IMR-90 (cell line): ENCODE data around the gene MTUS2.

Experiments
- CEBPB ChIP-seq: IDR thresholded peaks from 2 replicates; pipeline ENCODE4 v1.6.1; 2012; ENCODE audit warnings: low read depth, low read length, improper control_type of control experiment
- CHD1 ChIP-seq: IDR thresholded peaks from 2 replicates; pipeline ENCODE4 v1.6.1; 2012; ENCODE audit warnings: low read depth, low read length, improper control_type of control experiment
- CTCF ChIP-seq: conservative IDR thresholded peaks from 2 replicates; pipeline ENCODE4 v1.5.1; 2012; ENCODE audit warnings: mild to moderate bottlenecking, low read depth, low read length, improper control_type of control experiment
- ELK1 ChIP-seq: fragments of 150-350 bp; IDR thresholded peaks from 2 replicates; pipeline ENCODE4 v1.6.1; 2016; ENCODE audit warnings: low read depth, mild to moderate bottlenecking, low read length, moderate library complexity, borderline replicate concordance
- MAFK ChIP-seq: IDR thresholded peaks from 2 replicates; pipeline ENCODE4 v1.6.1; 2012; ENCODE audit warnings: low read depth, low read length, improper control_type of control experiment
- POLR2A ChIP-seq: IDR thresholded peaks from 2 replicates; pipeline ENCODE4 v1.6.1; 2012; ENCODE audit warnings: mild to moderate bottlenecking, low read depth, low read length
- RAD21 ChIP-seq: IDR thresholded peaks from 2 replicates; pipeline ENCODE4 v1.6.1; 2012; ENCODE audit warnings: low read length, improper control_type of control experiment
- RCOR1 ChIP-seq: IDR thresholded peaks from 2 replicates; pipeline ENCODE4 v1.6.1; 2012; ENCODE audit warnings: mild to moderate bottlenecking, low read length, improper control_type of control experiment; ENCODE audit not compliant: insufficient replicate concordance
- RFX5 ChIP-seq: IDR thresholded peaks from 2 replicates; pipeline ENCODE4 v1.8.0; 2012; ENCODE audit warnings: low read depth, mild to moderate bottlenecking, low read length, moderate library complexity
- SMC3 ChIP-seq: fragments of 150-350 bp; IDR thresholded peaks from 2 replicates; pipeline ENCODE4 v1.6.1; 2016; ENCODE audit warnings: low read depth, mild to moderate bottlenecking, antibody characterized with exemption, low read length, moderate library complexity

- TF ChIP-seq RFX5, result no peak
- no peak for TF ChIP-seq CEBPB
- no peak for TF ChIP-seq POLR2A
- no peak for TF ChIP-seq ELK1
- TF ChIP-seq CTCF, result no peak
- TF ChIP-seq RCOR1, result no peak
- no peak for TF ChIP-seq MAFK
- no peak for TF ChIP-seq SMC3
- TF ChIP-seq RAD21, result no peak
- TF ChIP-seq CHD1, result no peak
These were observed 662.4 kb downstream of the MTUS2 start for GRCh38 chr13:29482504-29482903.
